Hematopoietic multipotent progenitor cell (in vitro differentiated cells): ENCODE results near the gene SLC5A4. TPM values are rescaled to one million over a fixed set of nuclear protein-coding genes. Genes with fewer than 3 reads are reported as not detected.
"Not testable (repeated sequence)": the region's sequence is repeated elsewhere in the genome, so short reads cannot be mapped to it uniquely, and the experiment has no call there.

Source experiments
- DNase-seq, 3 donors: peaks; one replicate each; pipeline ENCODE4 v3.0.0-alpha.2; 2011 to 2015; ENCODE audit warnings: low read depth in 2 of 3, low spot score in 2 of 3
- small RNA-seq: library from RNA; depleted of rRNA; stranded (forward); fragments of <200 nt; gene quantifications from one replicate; pipeline ENCODE3, GENCODE V24; 2012
- total RNA-seq: library from RNA; depleted of rRNA; stranded (reverse); fragments of >200 nt; gene quantifications from one replicate; pipeline ENCODE4 v1.2.3, GENCODE V29; 2012

The SLC5A4 gene
- total RNA-seq, 1 donor, result not detected

- DNase-seq, result no peak
Measured at GRCh38 chr22:32202161-32202538, 53.0 kb downstream of the SLC5A4 start.

DNA sequence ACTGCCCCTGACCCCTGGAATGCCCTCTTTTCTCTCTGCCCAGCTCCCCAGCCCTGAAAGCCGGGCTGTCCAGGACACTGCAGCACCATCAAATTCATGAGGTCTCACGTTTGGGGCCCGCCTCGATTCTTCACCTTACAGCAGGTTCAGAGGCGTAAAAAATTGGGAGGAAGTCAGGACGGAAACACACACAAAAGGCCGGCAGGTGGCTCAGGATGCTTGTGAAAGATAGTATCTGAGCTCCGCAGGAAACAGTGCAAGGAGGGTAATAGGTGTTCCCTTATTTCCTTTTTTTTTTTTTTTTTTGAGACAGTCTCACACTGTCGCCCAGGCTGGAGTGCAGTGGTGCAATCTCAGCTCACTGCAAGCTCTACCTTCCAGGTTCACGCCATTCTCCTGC, 54.4 kb downstream of the SLC5A4 start:
- DNase-seq, result no peak

DNA sequence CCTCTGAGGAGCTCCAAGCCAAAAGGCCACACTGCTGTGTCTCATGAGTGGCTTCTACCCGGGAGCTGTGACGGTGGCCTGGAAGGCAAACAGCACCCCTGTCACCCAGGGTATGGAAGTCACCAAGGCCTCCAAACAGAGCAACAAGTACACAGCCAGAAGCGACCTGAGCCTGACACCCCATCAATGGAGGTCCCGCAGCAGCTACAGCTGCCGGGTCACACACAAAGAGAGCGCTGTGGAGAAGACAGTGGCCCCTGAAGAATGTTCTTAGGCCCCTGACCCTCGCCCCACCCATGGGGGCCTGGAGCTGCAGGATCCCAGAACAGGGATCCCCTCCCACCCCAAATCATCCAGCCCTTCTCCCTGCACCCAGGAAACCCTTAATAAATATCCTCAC, 55.2 kb downstream of the SLC5A4 start:
- DNase-seq, result no peak

GRCh38 chr22:32199341-32199740, 55.8 kb downstream of the SLC5A4 start:
- DNase-seq, result no peak

DNA sequence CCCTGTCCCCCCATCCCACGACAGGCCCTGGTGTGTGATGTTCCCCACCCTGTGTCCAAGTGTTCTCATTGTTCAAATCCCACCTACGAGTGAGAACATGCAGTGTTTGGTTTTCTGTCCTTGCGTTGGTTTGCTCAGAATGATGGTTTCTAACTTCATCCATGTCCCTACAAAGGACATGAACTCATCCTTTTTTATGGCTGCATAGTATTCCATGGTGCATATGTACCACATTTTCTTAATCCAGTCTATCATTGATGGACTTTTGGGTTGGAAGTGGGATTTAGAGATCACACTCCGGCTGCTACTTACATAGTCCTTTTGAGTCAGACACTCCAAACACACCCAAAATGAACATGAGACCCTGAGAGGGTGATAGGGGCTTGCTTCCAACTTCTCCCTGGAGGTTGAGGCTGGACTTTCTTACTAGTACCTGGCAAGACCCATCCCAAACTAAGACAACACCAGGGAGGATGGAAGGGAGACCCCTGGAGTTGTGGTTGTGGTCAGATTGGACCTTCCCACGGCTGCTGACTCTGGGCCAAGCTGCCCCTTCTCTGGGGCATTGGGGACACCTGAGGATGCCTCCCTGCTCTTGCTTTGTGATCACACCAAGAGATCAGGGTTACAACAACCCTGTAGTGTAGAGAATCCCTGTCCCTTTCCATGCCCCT, 57.5 kb downstream of the SLC5A4 start:
- DNase-seq, result not testable (repeated sequence)

GRCh38 chr22:32195900-32196299, 59.2 kb downstream of the SLC5A4 start:
- DNase-seq, result not testable (repeated sequence)

DNA sequence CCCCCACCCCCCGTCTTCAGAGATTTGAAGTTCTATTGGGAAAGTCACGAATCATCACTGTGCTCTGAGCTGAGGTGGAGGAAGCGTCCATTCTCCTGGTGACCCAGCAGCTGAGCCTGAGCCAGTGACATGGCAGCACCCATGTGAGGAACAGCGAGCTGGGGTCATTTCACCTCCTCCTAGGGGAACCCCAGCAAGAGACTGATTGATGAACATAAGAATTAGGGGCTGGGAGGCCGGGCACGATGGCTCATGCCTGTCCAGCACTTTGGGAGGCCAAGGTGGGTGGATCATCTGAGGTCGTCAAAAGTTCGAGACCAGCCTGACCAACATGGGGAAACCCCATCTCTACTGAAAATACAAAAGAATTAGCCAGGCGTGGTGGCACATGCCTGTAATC, 61.8 kb downstream of the SLC5A4 start:
- not testable (repeated sequence) for DNase-seq

DNA sequence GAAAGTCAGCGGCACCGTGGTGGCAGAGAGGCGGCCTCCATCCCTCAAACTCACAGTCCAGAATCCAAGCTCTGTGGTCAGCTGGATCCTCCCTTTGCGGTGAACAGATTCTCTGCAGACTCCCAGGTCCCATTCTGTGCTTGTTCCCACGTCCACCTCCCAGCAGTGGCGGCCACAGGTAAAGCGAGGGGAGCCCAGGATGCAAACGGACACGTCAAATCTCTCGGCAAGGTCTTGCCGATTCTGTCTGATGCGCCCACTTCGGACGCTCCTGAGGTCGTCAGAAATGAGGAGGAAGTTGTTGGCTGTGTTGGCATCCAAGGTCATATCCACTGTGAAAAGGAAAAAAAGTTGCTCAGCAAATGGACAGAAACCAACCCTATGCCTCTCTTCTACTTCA, 64.1 kb downstream of the SLC5A4 start:
- DNase-seq, result not testable (repeated sequence)

DNA sequence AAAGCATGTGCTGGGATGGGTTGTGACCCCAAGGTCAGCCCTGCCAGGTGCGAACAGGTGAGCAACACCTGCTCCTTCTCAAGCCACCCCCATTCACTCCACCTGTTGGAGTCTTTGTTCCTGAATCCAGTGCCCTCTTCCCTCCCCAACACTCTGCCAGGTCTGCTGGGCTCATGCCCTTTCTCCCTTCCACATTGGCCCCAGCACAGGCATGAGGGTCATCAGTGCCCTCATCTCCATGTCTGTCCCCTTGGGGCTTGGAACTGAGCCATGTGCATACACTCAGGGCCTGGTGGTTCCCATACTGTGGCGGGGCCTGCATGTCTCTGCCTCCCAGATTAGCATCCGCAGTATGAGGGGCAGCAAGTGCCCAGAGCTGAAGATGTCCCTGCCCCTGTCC, 69.3 kb downstream of the SLC5A4 start:
- no peak for DNase-seq

GRCh38 chr22:32183625-32184024, 71.5 kb downstream of the SLC5A4 start:
- no peak for DNase-seq

GRCh38 chr22:32181043-32181442, 74.1 kb downstream of the SLC5A4 start:
- DNase-seq, result no peak

GRCh38 chr22:32177221-32177765, 77.9 kb downstream of the SLC5A4 start:
- no peak for DNase-seq

DNA sequence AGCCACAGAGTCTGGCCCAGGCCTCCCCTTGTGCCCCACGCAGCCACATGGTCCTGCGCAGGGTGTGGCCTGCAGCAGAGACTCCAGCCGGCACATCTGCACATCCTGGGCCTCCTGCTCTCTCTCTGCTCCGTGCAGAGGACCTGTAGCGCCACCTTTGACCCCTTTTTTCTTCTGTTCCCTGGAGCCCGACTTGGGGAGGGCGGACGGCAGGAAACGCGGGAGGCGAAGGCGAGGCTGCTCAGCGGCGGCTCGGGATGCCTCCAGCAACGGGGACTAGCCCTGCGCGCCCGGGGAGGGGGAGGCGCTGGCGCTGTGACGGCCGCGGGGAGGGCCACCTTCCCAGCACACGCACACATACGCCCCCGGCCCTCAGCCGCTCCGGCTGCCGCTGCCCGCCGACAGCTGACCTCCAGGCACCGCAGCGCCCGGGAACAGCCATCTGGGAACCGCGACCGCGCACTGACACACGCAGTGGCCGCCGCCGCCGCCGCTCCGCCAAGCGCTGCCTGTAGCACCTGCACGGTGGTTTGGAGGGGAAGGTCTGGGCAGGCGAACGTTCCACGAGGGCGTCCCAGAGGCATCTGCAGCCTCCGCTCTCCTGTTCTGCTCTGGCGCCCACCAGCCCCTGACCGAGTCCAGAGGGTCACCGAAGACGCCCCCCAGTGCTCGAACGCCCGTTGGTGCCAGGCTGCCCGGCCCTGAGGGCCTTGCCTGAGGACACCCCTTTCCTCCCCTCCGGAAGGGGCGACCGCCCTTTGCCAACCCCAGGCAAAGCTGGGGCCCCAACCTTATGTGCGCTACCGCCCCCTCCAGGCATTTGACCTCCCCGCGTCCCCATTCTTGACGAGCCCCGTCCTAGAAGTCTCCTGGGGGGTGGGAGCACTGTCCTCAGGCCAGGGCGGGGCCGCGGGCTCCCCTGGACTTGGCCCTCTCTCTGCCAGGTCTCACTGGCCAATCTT, 79.2 kb downstream of the SLC5A4 start:
- peak in 1 of 3 donors; percentile 3 for DNase-seq

DNA sequence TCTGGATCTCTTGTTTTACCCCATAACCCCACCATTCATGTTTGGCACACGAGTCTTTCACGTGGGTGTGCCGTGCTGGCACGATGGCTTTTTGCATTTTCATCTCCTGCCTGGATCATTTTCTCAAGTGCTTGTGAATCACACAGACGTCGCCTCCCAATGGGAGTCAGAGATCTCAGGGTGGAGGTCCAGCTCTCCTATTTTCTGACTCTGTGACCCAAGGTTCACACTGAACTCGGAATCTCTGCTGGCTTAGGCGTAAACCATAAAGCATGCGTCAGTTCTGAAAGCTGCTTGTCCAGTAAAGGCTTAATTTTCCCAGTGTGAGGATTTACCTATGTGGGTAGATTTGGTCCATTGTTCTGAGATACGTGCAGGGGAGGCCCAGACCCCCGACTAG, 80.0 kb downstream of the SLC5A4 start:
- DNase-seq, result no peak

Small RNAs within 50 kb of the gene (small RNA-seq; reads per million reads assigned to genes)
- not detected for gene RF02171

Other genes with a start within 250 kb of the SLC5A4 start
- not detected for gene SLC5A1, start 212.1 kb downstream of the SLC5A4 start, total RNA-seq
- gene C22orf42, start 96.0 kb downstream of the SLC5A4 start, total RNA-seq, result not detected
- not detected for gene RFPL2, start 50.3 kb downstream of the SLC5A4 start, total RNA-seq
- gene RFPL3, start 102.5 kb upstream of the SLC5A4 start, total RNA-seq, result not detected
- gene RTCB, start 156.9 kb upstream of the SLC5A4 start, total RNA-seq, result 77.0 TPM
- gene BPIFC, start 209.1 kb upstream of the SLC5A4 start, total RNA-seq, result not detected
- gene FBXO7, start 219.5 kb upstream of the SLC5A4 start, total RNA-seq, result 111 TPM